GM21526 (cell line): ENCODE data around the gene POLR2I.

Source experiments
- ATAC-seq: cut with Tn5 transposase; IDR thresholded peaks from one replicate; pipeline ENCODE4 v1.9.1; 2021; ENCODE audit warnings: moderate library complexity; ENCODE audit not compliant: unreplicated experiment, low FRiP score

POLR2I gene

GRCh38 chr19:36103040-36103626, 11.5 kb downstream of the POLR2I start:
- no peak for ATAC-seq

DNA sequence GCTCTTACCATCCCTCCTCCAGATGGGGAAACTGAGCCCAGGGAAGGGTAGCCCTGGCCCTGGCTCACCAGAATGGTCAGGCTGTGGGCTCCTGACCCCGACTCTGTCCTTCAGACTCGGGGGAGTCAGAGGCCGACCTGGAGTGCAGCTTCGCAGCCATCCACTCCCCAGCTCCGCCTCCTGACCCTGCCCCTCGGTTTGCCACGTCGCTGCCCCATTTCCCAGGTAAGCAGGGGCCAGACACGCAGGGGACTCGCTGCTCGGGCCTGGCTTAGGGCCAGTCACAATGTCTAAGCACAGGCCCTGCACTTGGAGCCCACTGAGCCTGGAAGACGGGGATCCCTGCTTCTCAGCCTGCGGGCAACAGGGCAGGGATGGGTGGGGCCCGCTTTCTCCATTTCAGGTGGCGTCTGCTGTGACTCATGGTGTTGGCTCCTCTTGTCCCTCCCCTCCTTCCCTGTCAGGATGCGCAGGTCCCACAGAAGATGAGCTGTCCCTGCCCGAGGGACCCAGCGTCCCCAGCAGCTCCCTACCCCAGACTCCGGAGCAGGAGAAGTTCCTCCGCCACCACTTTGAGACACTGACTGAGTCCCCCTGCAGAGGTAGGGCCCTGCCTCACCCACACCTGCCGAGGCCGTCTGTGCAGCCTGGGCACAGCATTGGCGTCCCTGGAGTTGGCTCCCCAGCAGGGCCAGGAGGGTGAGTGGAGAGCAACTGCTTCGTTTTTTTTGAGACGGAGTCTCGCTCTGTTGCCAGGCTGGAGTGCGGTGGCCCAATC, 12.9 kb downstream of the POLR2I start:
- ATAC-seq: no peak

DNA sequence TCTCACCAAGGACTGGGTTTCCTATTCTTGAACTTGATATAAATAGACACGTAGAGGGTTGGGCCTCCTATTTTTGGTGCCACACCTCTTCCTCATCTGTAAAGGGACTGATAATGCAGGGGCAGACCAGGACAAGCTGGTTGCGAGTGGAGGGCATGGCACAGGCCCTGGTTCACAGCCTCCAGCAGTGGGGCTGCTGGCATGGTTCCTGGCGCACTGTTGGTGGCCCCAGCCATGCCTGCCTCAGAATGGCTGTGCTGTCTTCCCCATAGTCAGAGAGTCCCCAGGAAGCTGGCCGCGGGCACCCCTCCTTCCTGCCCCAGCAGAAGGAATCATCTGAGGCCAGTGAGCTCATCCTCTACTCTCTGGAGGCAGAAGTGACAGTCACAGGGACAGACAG, 14.2 kb downstream of the POLR2I start:
- no peak for ATAC-seq

GRCh38 chr19:36099166-36099785, 15.4 kb downstream of the POLR2I start:
- no peak for ATAC-seq

- no peak for ATAC-seq
These were observed 17.6 kb downstream of the POLR2I start for GRCh38 chr19:36097036-36097435.

- ATAC-seq: no peak
These were observed 21.0 kb downstream of the POLR2I start for GRCh38 chr19:36093687-36094086.

GRCh38 chr19:36093146-36093662, 21.5 kb downstream of the POLR2I start:
- ATAC-seq: no peak

- ATAC-seq: no peak
These were observed 22.1 kb downstream of the POLR2I start for GRCh38 chr19:36092566-36092965.

- no peak for ATAC-seq
These were observed 23.6 kb downstream of the POLR2I start for GRCh38 chr19:36090910-36091695.

DNA sequence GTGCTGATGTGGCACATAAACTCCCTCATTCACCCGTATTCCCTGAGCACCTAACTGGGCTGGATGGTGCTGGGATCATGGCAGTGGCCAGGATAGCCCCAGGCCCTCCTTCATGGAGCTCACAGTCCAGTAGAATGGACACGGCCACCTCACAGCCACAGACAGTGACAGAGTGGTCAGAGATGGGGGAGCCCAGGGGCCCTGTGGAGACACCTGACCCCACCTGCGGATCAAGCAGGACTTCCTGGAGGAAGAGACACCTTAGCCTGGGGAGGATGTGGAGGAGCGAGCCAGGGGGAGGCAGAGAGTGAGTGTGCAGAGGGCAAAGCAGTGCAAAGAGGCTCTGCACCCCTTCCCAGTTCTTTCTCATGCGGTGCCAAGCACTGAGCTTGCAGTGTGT, 24.8 kb downstream of the POLR2I start:
- ATAC-seq: no peak

DNA sequence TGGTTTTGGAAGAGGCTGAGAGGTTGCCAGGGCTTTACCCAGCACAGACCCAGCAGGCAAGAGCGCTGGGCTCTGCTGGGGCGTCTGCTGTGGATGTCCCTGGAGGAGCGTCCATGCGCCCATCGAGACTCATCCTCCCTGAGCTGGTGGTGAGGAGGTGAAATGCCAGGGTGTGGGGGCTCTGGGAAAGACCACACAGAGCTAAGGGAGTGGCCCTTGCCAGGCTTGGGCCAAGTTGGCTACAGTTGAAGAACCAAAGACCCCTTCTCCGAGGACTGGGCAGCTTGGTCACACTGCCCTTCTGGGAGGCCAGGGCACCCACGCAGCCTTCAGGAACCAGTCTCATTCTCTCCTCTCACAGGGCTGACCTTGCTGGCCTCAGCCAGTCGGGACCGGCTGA, 28.3 kb downstream of the POLR2I start:
- ATAC-seq: no peak

DNA sequence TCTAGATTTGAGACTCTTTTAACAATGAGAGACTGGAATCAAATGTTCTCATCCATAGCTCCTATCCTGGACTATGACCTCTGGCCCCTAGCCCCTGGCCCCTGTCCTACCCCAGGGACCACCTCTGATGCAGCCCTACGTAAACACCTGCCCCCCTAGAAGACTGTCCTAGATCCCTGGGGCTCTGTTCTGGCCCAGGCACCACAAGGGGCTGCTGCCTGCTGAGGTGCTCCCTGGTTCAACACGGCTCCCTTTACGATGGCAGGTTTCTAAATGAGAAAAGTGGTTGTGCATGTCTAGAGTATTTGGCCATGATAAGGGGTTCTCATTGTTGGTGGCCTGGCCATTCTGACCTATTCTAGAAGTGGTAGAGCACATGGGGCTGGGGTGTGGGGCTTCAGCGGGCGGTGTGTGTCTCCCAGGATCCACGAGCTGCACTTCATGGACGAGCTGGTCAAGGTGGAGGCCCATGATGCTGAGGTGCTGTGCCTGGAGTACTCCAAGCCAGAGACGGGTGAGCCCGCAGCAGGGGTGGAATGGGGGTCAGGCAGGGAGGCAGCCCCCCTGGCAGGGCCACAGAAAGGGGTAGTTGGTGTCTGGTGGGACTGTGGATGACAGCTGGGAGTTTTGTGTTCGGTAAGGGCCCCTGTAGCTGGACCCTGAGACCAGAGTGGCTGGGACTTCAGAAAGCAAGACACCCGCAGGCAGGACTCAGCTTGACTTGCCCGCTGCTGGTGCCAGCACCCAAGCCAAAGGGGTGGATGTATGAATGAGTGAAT, 30.3 kb downstream of the POLR2I start:
- no peak for ATAC-seq

- no peak for ATAC-seq
These were observed 31.8 kb downstream of the POLR2I start for GRCh38 chr19:36082916-36083315.

- no peak for ATAC-seq
These were observed 32.8 kb downstream of the POLR2I start for GRCh38 chr19:36081894-36082293.

- ATAC-seq: no peak
These were observed 33.3 kb downstream of the POLR2I start for GRCh38 chr19:36081385-36081784.

DNA sequence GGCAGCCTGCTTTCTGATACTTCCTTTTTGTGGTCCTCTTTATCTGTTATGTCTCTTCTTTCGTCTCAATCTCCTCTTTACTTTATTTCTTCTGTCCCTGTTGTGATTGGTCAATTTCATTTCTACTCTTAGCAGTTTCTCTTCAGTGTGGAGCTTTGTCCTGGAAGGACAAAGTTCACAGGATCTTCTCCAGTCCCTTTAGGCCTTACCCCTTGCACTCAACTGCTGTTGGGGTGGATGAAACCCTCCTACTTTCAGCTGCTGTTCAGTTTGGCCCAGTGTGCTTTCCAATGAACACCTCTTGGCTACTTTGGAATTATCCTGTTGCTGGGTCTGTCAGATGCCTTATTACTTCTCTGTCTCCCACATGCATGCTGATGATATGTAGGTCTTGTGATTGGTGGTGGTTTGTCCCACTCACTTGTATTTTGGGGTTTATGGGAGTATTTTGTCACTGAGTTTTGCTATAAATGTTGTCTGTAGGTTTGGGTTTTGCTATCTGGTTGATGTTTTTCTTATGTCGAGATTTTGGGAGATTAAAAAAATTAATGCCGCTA, 35.2 kb downstream of the POLR2I start:
- no peak for ATAC-seq

GRCh38 chr19:36073121-36073876, 41.4 kb downstream of the POLR2I start:
- ATAC-seq: no peak

- no peak for ATAC-seq
These were observed 42.6 kb downstream of the POLR2I start for GRCh38 chr19:36072081-36072480.
